Stimulated activated CD4-positive, alpha-beta T cell treated with anti-CD3 and anti-CD28 coated beads, TNF-alpha, amount 100 ng/mL, for 1 hour (primary cell): ENCODE measurements around the gene CPT1C.

Experiments
- DNase-seq, 3 donors: peaks; one replicate each; pipeline ENCODE4 v3.0.0-alpha.2; 2020; ENCODE audit warnings: low read depth in 3 of 3, low spot score in 1 of 3

The CPT1C gene

GRCh38 chr19:49660338-49660961 lies 30.5 kb upstream of the CPT1C start:
- no peak for DNase-seq

- no peak for DNase-seq
Measured at GRCh38 chr19:49662011-49662410, 28.9 kb upstream of the CPT1C start.

GRCh38 chr19:49663224-49663623 lies 27.7 kb upstream of the CPT1C start:
- no peak for DNase-seq

- peak; percentile 78 to 95 (median 82) for DNase-seq
Measured at GRCh38 chr19:49664171-49665035, 26.5 kb upstream of the CPT1C start.

GRCh38 chr19:49665036-49665350 lies 25.9 kb upstream of the CPT1C start:
- DNase-seq: no peak

- DNase-seq: peak; percentile 98 to 99 (median 99)
Measured at GRCh38 chr19:49665351-49666119, 25.4 kb upstream of the CPT1C start, which contains the start of the genes BCL2L12 and IRF3. BCL2L12 (plus strand) TSS chr19:49665933; CDS start chr19:49666693, 760 bp downstream. IRF3 (minus strand) TSS chr19:49665857; CDS start chr19:49664838, 1,019 bp downstream.

GRCh38 chr19:49666120-49666444 lies 24.8 kb upstream of the CPT1C start:
- DNase-seq: no peak

GRCh38 chr19:49667473-49667872 lies 23.4 kb upstream of the CPT1C start:
- DNase-seq: no peak

- no peak for DNase-seq
Measured at GRCh38 chr19:49669516-49669915, 21.4 kb upstream of the CPT1C start.

- peak in 2 of 3 donors; percentile 48 to 75 for DNase-seq
Measured at GRCh38 chr19:49672131-49672919, 18.6 kb upstream of the CPT1C start.

GRCh38 chr19:49676136-49676783 lies 14.7 kb upstream of the CPT1C start:
- peak in 1 of 3 donors; percentile 24 for DNase-seq

GRCh38 chr19:49676784-49677230 lies 14.1 kb upstream of the CPT1C start:
- DNase-seq: peak; percentile 95 to 97 (median 95)

GRCh38 chr19:49677231-49677900 lies 13.6 kb upstream of the CPT1C start, which contains the start of gene PRMT1:
PRMT1 (plus strand) TSS chr19:49677271; CDS start chr19:49677281, 10 bp downstream.
- peak in 1 of 3 donors; percentile 43 for DNase-seq

GRCh38 chr19:49677901-49678674 lies 12.8 kb upstream of the CPT1C start:
- DNase-seq: peak in 2 of 3 donors; percentile 65 to 74

GRCh38 chr19:49678985-49679770 lies 11.7 kb upstream of the CPT1C start:
- no peak for DNase-seq

- no peak for DNase-seq
Measured at GRCh38 chr19:49679771-49680413, 11.0 kb upstream of the CPT1C start.
